ENCODE data around the gene MTFR1L.
A peak's percentile ranks its signal among the peaks of the same experiment; 100 is the strongest.

Gene MTFR1L

DNA sequence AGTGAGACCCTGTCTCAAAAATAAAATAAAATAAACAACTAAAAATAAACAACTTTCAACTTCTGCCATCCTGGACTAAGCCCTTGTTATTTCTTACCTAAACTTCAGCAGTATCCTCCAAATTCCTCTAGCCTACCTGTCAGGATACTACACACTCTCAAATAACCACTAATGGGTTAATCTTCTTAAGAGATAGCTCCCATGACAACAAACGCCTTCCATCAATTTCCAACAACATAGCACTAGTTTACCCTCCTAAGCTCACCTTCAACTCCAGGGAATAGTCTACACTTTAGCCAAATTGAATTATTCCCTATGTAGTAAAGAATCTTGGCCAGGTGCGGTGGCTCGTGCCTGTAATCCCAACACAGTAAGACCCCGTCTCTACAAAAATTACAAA lies 28.2 kb downstream of the MTFR1L start:
- TF ChIP-seq, protein P1, sequence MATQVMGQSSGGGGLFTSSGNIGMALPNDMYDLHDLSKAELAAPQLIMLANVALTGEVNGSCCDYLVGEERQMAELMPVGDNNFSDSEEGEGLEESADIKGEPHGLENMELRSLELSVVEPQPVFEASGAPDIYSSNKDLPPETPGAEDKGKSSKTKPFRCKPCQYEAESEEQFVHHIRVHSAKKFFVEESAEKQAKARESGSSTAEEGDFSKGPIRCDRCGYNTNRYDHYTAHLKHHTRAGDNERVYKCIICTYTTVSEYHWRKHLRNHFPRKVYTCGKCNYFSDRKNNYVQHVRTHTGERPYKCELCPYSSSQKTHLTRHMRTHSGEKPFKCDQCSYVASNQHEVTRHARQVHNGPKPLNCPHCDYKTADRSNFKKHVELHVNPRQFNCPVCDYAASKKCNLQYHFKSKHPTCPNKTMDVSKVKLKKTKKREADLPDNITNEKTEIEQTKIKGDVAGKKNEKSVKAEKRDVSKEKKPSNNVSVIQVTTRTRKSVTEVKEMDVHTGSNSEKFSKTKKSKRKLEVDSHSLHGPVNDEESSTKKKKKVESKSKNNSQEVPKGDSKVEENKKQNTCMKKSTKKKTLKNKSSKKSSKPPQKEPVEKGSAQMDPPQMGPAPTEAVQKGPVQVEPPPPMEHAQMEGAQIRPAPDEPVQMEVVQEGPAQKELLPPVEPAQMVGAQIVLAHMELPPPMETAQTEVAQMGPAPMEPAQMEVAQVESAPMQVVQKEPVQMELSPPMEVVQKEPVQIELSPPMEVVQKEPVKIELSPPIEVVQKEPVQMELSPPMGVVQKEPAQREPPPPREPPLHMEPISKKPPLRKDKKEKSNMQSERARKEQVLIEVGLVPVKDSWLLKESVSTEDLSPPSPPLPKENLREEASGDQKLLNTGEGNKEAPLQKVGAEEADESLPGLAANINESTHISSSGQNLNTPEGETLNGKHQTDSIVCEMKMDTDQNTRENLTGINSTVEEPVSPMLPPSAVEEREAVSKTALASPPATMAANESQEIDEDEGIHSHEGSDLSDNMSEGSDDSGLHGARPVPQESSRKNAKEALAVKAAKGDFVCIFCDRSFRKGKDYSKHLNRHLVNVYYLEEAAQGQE (IDR thresholded peaks at IDR 0.05; ENCODE audit: low read depth), result no peak
- TF ChIP-seq TEAD4 (IDR thresholded peaks at IDR 0.05) (no peak), EP300 (IDR thresholded peaks at IDR 0.05; ENCODE audit: borderline replicate concordance) (no peak), CEBPB (IDR thresholded peaks at IDR 0.05) (no peak), TAF1 (IDR thresholded peaks at IDR 0.05; ENCODE audit: low read depth) (no peak), TCF12 (IDR thresholded peaks at IDR 0.05; ENCODE audit: low read depth) (no peak), CREB1 (IDR thresholded peaks at IDR 0.05; ENCODE audit: low read depth) (no peak), RAD21 (IDR thresholded peaks at IDR 0.05; ENCODE audit: low read depth) (no peak), FOXM1 (IDR thresholded peaks at IDR 0.05; ENCODE audit: borderline replicate concordance, low read depth) (no peak), ZBTB7A (IDR thresholded peaks at IDR 0.05; ENCODE audit: low read depth) (no peak), YY1 (IDR thresholded peaks at IDR 0.05; ENCODE audit: low read depth) (no peak)
- TF ChIP-seq, protein P2, sequence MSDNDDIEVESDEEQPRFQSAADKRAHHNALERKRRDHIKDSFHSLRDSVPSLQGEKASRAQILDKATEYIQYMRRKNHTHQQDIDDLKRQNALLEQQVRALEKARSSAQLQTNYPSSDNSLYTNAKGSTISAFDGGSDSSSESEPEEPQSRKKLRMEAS (IDR thresholded peaks at IDR 0.05), result no peak
- TF ChIP-seq, protein P3, sequence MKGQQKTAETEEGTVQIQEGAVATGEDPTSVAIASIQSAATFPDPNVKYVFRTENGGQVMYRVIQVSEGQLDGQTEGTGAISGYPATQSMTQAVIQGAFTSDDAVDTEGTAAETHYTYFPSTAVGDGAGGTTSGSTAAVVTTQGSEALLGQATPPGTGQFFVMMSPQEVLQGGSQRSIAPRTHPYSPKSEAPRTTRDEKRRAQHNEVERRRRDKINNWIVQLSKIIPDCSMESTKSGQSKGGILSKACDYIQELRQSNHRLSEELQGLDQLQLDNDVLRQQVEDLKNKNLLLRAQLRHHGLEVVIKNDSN (IDR thresholded peaks at IDR 0.05), result no peak

DNA sequence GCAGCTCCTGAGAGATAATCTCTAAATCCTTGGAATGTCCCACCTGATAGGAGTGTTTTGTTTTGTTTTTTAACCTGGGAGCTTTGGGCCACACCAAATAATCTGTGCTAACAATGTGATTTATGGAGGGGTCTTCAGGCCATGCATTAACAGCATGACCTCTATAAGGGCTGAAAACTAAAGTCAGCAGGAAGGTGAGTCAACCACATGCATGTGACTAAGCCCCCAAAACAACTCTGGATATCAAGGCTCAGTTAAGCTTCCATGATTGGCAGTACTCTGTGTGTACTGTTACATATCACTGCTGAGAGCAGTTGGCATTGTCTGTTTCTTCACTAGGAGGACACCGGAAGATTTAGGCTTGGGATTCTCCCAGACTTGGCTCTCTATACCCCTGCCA lies 28.8 kb downstream of the MTFR1L start:
- no peak for TF ChIP-seq EGR1 (IDR thresholded peaks at IDR 0.05)

DNA sequence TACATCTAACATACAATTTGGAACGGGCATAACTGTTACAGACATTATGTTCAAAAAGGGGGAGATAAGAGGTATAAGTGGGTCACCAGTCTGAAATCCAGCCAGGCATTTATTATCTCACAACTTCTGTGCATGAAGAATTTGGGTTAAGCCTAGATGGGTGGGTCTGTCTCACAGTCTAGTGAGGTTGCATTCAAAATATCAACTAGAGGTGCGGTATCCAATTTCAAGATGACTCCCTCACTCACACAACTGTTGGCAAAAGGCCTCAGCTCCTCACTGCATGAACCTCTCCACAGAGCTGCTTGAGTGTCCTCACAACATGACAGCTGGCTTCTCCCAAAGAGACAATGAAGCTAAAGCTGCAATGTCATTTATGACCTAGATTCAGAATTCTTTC lies 34.8 kb downstream of the MTFR1L start:
- TF ChIP-seq EGR1 (IDR thresholded peaks at IDR 0.05) (no peak), CEBPB (IDR thresholded peaks at IDR 0.05) (no peak), EP300 (IDR thresholded peaks at IDR 0.05; ENCODE audit: borderline replicate concordance) (no peak), FOXM1 (IDR thresholded peaks at IDR 0.05; ENCODE audit: borderline replicate concordance, low read depth) (no peak), NFIC (IDR thresholded peaks at IDR 0.05) (no peak), TAF1 (IDR thresholded peaks at IDR 0.05; ENCODE audit: low read depth) (no peak), TEAD4 (IDR thresholded peaks at IDR 0.05) (no peak), RAD21 (IDR thresholded peaks at IDR 0.05; ENCODE audit: low read depth) (no peak), TCF12 (IDR thresholded peaks at IDR 0.05; ENCODE audit: low read depth) (no peak), CREB1 (IDR thresholded peaks at IDR 0.05; ENCODE audit: low read depth) (no peak), ZBTB7A (IDR thresholded peaks at IDR 0.05; ENCODE audit: low read depth) (no peak)
- TF ChIP-seq, protein P2 (IDR thresholded peaks at IDR 0.05), result no peak
- TF ChIP-seq, protein P1 (IDR thresholded peaks at IDR 0.05; ENCODE audit: low read depth), result no peak
- TF ChIP-seq, protein P3 (IDR thresholded peaks at IDR 0.05), result no peak

DNA sequence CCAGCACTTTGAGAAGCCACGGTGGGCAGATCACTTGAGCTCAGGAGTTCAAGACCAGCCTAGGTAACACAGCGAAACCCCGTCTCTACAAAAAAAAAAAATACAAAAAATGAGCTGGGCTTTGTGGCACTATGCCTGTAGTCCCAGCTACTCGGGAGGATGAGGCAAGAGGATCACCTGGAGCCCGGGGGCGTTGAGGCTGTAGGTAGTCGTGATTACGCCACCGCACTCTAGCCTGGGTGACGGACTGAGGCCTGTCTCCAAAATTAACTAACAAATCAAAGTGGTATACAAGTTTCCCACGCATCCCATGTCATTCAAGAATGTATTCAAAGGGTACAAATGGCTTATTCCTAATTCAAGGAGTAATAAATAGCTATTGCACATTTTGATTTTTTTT lies 37.1 kb downstream of the MTFR1L start:
- no peak for TF ChIP-seq NFIC (IDR thresholded peaks at IDR 0.05)
- TF ChIP-seq, protein P3 (IDR thresholded peaks at IDR 0.05), result no peak

DNA sequence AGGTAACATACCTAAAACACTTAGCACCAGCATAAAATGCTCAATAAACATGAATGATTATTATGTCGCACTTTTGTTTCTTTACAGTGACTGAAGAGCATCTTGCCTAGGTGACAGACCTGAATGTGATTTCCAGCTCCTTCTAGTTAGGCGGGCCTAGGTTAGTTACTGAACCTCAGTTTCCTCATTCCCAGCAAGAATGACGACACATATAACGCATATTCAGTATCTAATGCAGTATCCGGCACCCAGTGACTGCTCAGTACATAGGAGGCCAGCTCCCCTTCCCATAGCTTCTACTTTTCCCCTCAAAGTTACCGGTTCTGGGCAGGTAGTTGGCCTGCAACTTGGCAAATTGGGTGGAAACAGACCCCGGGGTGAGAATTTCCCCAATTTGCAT lies 38.7 kb downstream of the MTFR1L start:
- TF ChIP-seq TEAD4 (IDR thresholded peaks at IDR 0.05), result 0 out of 2 replicates have a peak, but pooled peaks have one; percentile 11
- no peak for TF ChIP-seq TCF12 (IDR thresholded peaks at IDR 0.05; ENCODE audit: low read depth)

DNA sequence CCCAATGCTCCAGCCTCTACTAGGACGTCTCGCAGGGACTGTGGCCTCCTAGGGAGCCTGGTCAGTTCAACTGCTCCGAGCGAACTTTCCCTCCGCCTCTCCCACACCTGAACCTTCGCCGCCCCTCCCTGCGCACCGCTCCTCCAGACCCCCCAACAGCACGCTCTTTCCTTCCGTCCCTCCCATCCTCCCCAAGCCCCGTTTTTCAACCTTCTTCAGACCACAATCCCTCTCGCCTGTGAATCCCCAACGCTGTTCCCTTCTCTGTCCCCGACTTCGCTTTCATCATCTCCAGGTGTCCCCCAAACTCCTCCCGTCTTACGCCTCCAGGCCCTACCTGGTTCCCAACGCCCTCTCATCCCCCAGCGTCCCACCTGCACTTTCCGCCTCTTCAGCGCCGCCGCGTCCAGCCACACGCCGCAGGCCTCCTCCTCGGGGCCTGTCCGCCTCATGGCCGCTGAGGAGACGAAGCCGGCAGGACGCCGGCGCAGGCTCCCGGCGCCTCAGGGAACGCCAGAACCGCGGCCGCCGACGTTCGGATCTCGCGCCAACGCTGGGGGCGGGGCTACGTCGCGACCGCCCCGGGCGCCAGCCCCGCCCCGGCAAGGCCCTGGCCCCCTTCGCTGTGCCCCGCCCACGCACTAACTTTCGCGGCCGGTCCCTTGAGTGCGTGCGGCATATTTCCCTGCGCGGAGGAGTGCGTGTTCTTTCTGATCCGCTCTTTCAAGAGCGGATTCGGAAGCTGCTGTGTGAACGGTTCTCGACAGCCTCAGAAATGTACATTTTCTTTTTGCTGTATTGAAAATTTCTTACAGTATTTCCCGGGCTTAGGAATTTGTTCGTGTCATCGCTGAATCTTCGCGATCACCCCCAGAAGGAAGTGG lies 39.4 kb downstream of the MTFR1L start, which contains the start of gene AUNIP:
AUNIP (minus strand) TSS at position 552 of the 884 bp plus-strand sequence; CDS start at position 452, 100 bp downstream.
- TF ChIP-seq, protein P1 (IDR thresholded peaks at IDR 0.05; ENCODE audit: low read depth), result no peak
- TF ChIP-seq TEAD4 (IDR thresholded peaks at IDR 0.05) (no peak; the same call in 1 of the 2 replicates), YY1 (IDR thresholded peaks at IDR 0.05; ENCODE audit: low read depth) (peak; percentile 84), CEBPB (IDR thresholded peaks at IDR 0.05) (no peak; the same call in 1 of the 2 replicates), FOXM1 (IDR thresholded peaks at IDR 0.05; ENCODE audit: borderline replicate concordance, low read depth) (no peak), CREB1 (IDR thresholded peaks at IDR 0.05; ENCODE audit: low read depth) (no peak), EGR1 (IDR thresholded peaks at IDR 0.05) (peak; percentile 93), TCF12 (IDR thresholded peaks at IDR 0.05; ENCODE audit: low read depth) (0 out of 2 replicates have a peak, but pooled peaks have one; percentile 45), RAD21 (IDR thresholded peaks at IDR 0.05; ENCODE audit: low read depth) (no peak), NFIC (IDR thresholded peaks at IDR 0.05) (no peak), ZBTB7A (IDR thresholded peaks at IDR 0.05; ENCODE audit: low read depth) (no peak; the same call in 1 of the 2 replicates), TAF1 (IDR thresholded peaks at IDR 0.05; ENCODE audit: low read depth) (peak; percentile 79), EP300 (IDR thresholded peaks at IDR 0.05; ENCODE audit: borderline replicate concordance) (no peak; the same call in 1 of the 2 replicates)
- TF ChIP-seq, protein P3 (IDR thresholded peaks at IDR 0.05), result no peak
- TF ChIP-seq, protein P2 (IDR thresholded peaks at IDR 0.05), result peak; percentile 95
